ENCODE data around the gene BCDIN3D. TPM values are rescaled to one million over a fixed set of nuclear protein-coding genes. Genes with fewer than 3 reads are reported as not detected.
"Not testable (repeated sequence)": the region's sequence is repeated elsewhere in the genome, so short reads cannot be mapped to it uniquely, and the experiment has no call there.

Gene BCDIN3D
- total and polyA plus RNA-seq, 2 donors (not counting 3 experiments of a cell fraction or from before 2014, with no cell fraction given): 1.8 to 3.1 TPM

DNA sequence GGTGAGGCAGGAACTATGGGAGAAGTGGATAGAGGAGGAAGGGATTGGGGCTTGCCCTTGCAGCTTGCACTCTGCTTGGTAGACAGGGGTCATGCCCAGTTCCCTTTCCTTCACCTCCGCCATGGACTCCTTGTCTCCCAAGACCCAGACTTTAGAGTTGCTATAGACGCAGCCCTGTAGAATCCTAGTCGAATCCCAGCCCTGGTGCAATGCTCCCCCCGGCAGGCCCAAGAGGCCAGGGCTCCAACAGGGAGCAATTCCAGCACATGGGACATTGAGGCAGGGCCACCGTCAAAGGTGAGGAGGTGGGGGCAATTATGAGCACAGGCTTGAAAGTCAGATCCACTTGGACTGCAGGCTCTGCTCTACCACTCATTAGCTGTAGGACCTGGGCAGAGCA lies 29.5 kb upstream of the BCDIN3D start:
- CTCF ChIA-PET: interaction anchor here (1.2 to 2.4 kb wide), 4 partner anchors 44 to 94 kb away, joined by 4 to 12 read pairs (median 4); no protein-coding TSS in a partner anchor
- no TSS peak for BruUV-seq (replicated peaks)
- Histone ChIP-seq H3K36me3 (ENCODE audit: control insufficient read depth in 2 of 2, extremely low read depth in 1 of 2, insufficient read depth in 2 of 2, low read length in 2 of 2) (no peaks in the 10 kb centered on the region), H3K4me1 (ENCODE audit: control insufficient read depth, extremely low read depth, insufficient read depth, low read length) (peaks cover 20% of the 10 kb centered on the region), H3K79me2 (ENCODE audit: control insufficient read depth, insufficient read depth, low read length) (no peaks in the 10 kb centered on the region), H3K4me2 (ENCODE audit: insufficient read depth, low read length) (no peak overlapping the region), H4K20me1 (replicated peaks; ENCODE audit: control insufficient read depth, extremely low read depth, insufficient read depth, low read length) (no peaks in the 10 kb centered on the region), H3K27ac (ENCODE audit: insufficient read depth, low read depth, low read length) (no peak overlapping the region), H3K9me1 (replicated peaks; ENCODE audit: control insufficient read depth, extremely low read depth, insufficient read depth, low read length) (no peaks in the 10 kb centered on the region), H2AFZ (ENCODE audit: low read depth, low read length) (no peak overlapping the region), H3K9ac (replicated peaks; ENCODE audit: extremely low read depth, insufficient read depth, low read length) (no peak overlapping the region), H3K4me3 (replicated peaks in 1 of 3; ENCODE audit: insufficient read depth in 1 of 3, low read depth in 1 of 3, low read length in 3 of 3) (no peak overlapping the region), H3K27me3 (ENCODE audit: control insufficient read depth in 2 of 2, insufficient read depth in 2 of 2, low read length in 2 of 2) (peaks cover 0 to 6% of the 10 kb centered on the region in 2 experiments), H3K9me3 (replicated peaks; ENCODE audit: control insufficient read depth, insufficient read depth, low read length) (no peaks in the 10 kb centered on the region)
- POLR2A ChIA-PET: no interaction called here
- dilution Hi-C loops (cut with MboI; ENCODE audit: extremely low pct_ligation_motif_present, low sequenced_read_pairs) (no loop called here), intact Hi-C loops (cut with micrococcal nuclease) (no loop called here)
- no peak for FAIRE-seq
- TF ChIP-seq FOS (IDR thresholded peaks at IDR 0.05; ENCODE audit: borderline replicate concordance, insufficient read depth, low read length) (no peak), GATA2 (IDR thresholded peaks at IDR 0.05; ENCODE audit: insufficient read depth, insufficient read length, low read depth, low read length) (no peak), POLR2A (IDR thresholded peaks at IDR 0.05; ENCODE audit: low read depth, low read length) (no peak), MYC (IDR thresholded peaks at IDR 0.05; ENCODE audit: low read depth, low read length) (no peak), POLR2AphosphoS5 (IDR thresholded peaks at IDR 0.05; ENCODE audit: insufficient read depth, low read depth, low read length) (no peak), EZH2 (IDR thresholded peaks at IDR 0.05; ENCODE audit: borderline replicate concordance, low read depth, low read length, severe bottlenecking) (no peak), JUN (IDR thresholded peaks at IDR 0.05; ENCODE audit: borderline replicate concordance, insufficient read depth, insufficient read length, low read depth) (no peak)
- TF ChIP-seq, protein P1, sequence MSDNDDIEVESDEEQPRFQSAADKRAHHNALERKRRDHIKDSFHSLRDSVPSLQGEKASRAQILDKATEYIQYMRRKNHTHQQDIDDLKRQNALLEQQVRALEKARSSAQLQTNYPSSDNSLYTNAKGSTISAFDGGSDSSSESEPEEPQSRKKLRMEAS (IDR thresholded peaks at IDR 0.05; ENCODE audit: insufficient read depth, insufficient read length): no peak
- TF ChIP-seq, protein P2, sequence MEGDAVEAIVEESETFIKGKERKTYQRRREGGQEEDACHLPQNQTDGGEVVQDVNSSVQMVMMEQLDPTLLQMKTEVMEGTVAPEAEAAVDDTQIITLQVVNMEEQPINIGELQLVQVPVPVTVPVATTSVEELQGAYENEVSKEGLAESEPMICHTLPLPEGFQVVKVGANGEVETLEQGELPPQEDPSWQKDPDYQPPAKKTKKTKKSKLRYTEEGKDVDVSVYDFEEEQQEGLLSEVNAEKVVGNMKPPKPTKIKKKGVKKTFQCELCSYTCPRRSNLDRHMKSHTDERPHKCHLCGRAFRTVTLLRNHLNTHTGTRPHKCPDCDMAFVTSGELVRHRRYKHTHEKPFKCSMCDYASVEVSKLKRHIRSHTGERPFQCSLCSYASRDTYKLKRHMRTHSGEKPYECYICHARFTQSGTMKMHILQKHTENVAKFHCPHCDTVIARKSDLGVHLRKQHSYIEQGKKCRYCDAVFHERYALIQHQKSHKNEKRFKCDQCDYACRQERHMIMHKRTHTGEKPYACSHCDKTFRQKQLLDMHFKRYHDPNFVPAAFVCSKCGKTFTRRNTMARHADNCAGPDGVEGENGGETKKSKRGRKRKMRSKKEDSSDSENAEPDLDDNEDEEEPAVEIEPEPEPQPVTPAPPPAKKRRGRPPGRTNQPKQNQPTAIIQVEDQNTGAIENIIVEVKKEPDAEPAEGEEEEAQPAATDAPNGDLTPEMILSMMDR (IDR thresholded peaks at IDR 0.05; ENCODE audit: extremely low read depth in 1 of 2, insufficient read depth in 1 of 2, low read depth in 1 of 2, low read length in 2 of 2): no peak
- no peak for DNase-seq (ENCODE audit: low read depth, low spot score)

DNA sequence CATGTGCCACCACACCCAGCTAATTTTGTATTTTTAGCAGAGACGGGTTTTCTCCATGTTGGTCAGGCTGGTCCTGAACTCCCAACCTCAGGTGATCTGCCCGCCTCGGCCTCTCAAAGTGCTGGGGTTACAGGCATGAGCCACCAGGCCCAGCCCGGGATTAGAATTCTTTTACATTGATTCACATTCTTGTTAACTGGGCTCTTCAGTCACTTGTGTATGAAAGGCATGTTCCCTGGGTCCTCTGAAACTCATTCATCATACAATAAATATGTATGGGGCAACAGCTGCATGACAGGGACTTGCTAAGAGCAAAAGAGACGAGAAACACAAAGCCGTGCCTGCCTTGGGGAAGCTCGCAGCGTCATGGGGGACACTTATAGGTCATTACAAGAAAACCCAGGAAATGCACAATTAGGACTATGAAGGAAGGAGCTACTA lies 28.9 kb upstream of the BCDIN3D start:
- H3K9ac ChIP-seq (replicated peaks; ENCODE audit: extremely low read depth, insufficient read depth, low read length); H3K36me3 ChIP-seq (ENCODE audit: control insufficient read depth in 2 of 2, extremely low read depth in 1 of 2, insufficient read depth in 2 of 2, low read length in 2 of 2); FAIRE-seq; H3K9me3 ChIP-seq (replicated peaks; ENCODE audit: control insufficient read depth, insufficient read depth, low read length); H3K4me2 ChIP-seq (ENCODE audit: insufficient read depth, low read length); intact Hi-C loops (cut with micrococcal nuclease); H3K27me3 ChIP-seq (ENCODE audit: control insufficient read depth in 2 of 2, insufficient read depth in 2 of 2, low read length in 2 of 2); H3K9me1 ChIP-seq (replicated peaks; ENCODE audit: control insufficient read depth, extremely low read depth, insufficient read depth, low read length); H4K20me1 ChIP-seq (replicated peaks; ENCODE audit: control insufficient read depth, extremely low read depth, insufficient read depth, low read length); BruUV-seq (replicated peaks); H3K79me2 ChIP-seq (ENCODE audit: control insufficient read depth, insufficient read depth, low read length); H3K4me3 ChIP-seq (replicated peaks in 1 of 3; ENCODE audit: insufficient read depth in 1 of 3, low read depth in 1 of 3, low read length in 3 of 3); H3K27ac ChIP-seq (ENCODE audit: insufficient read depth, low read depth, low read length); POLR2A ChIA-PET; H2AFZ ChIP-seq (ENCODE audit: low read depth, low read length); DNase-seq (ENCODE audit: low read depth, low spot score); dilution Hi-C loops (cut with MboI; ENCODE audit: extremely low pct_ligation_motif_present, low sequenced_read_pairs): not testable (repeated sequence)
- H3K4me1 ChIP-seq (ENCODE audit: control insufficient read depth, extremely low read depth, insufficient read depth, low read length): peaks cover 20% of the 10 kb centered on the region
- CTCF ChIA-PET: interaction anchor here (1.2 to 2.4 kb wide), 4 partner anchors 44 to 95 kb away, joined by 4 to 12 read pairs (median 4); no protein-coding TSS in a partner anchor
